Urinary bladder (tissue), 4 donors: ENCODE measurements around the gene MYOM1. TPM values are rescaled to one million over a fixed set of nuclear protein-coding genes. Genes with fewer than 3 reads are reported as not detected.
"Not testable (repeated sequence)": the region's sequence is repeated elsewhere in the genome, so short reads cannot be mapped to it uniquely, and the experiment has no call there.

ENCODE experiments used
- DNase-seq: peaks from one replicate; pipeline ENCODE4 v3.0.0-alpha.2; 2015; ENCODE audit errors: extremely low spot score
- H3K27ac ChIP-seq: one replicate; pipeline ENCODE4 v1.5.1; 2013; ENCODE audit warnings: low read depth, mild to moderate bottlenecking, moderate library complexity
- H3K36me3 ChIP-seq: one replicate; pipeline ENCODE4 v1.6.1; 2013; ENCODE audit warnings: mild to moderate bottlenecking, moderate library complexity; ENCODE audit not compliant: insufficient read depth
- H3K4me1 ChIP-seq: one replicate; pipeline ENCODE4 v1.6.1; 2013; ENCODE audit warnings: mild to moderate bottlenecking, moderate library complexity; ENCODE audit not compliant: insufficient read depth
- H3K4me3 ChIP-seq: one replicate; pipeline ENCODE4 v1.5.1; 2013; ENCODE audit warnings: low read depth, low read length
- WGBS: extraction: QIAGEN DNeasy Blood & Tissue Kit; methylation state at CpG from one replicate; pipeline ENCODE4 v1.1.7; 2013; 5-methylcytosine and 5-hydroxymethylcytosine counted together
- polyA plus RNA-seq: library from polyadenylated mRNA; stranded (reverse); fragments of 200-250 nt; gene quantifications from one replicate; pipeline ENCODE4 v1.2.3, GENCODE V29; 2013
- total RNA-seq: library from RNA; depleted of rRNA; stranded (reverse); fragments of >200 nt; gene quantifications from one replicate; pipeline ENCODE4 v1.2.3, GENCODE V29; 2014
- donor health status: healthy with polysubstance abuse.
- donor health status: healthy.

Gene MYOM1
- total and polyA plus RNA-seq, 2 donors, result 14.9 to 41.9 TPM

DNA sequence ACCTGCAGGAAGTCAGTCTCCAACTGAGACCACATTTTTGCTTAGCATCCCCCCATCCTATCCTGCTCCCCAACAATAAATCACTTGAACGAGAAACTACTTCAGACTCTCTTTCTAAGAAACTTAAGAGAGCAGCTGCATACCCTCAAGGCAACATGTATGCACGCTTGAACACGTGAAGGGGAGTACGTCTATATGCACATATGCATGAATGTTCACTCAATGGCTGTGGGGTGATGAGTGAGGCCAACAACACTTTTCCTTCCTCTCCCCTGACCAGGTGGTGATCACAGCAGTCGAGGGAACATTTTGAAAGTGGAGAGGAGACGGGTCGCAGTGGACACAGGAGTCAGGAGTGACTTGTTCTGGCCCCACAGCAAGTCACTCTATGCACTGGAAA, 127.0 kb downstream of the MYOM1 start:
- Histone ChIP-seq H3K36me3 (peaks cover 3% of the 10 kb centered on the region), H3K4me3 (no peak overlapping the region), H3K27ac (no peak overlapping the region), H3K4me1 (no peaks in the 10 kb centered on the region)
- no peak for DNase-seq
- WGBS, result 91% methylated on average over 7 of the region's 7 CpGs

GRCh38 chr18:3089579-3089978, 130.2 kb downstream of the MYOM1 start:
- no peak for DNase-seq
- Histone ChIP-seq H3K4me3 (no peak overlapping the region), H3K27ac (no peak overlapping the region), H3K36me3 (peaks cover 3% of the 10 kb centered on the region), H3K4me1 (no peaks in the 10 kb centered on the region)
- WGBS, result 35% methylated on average over 3 of the region's 3 CpGs

DNA sequence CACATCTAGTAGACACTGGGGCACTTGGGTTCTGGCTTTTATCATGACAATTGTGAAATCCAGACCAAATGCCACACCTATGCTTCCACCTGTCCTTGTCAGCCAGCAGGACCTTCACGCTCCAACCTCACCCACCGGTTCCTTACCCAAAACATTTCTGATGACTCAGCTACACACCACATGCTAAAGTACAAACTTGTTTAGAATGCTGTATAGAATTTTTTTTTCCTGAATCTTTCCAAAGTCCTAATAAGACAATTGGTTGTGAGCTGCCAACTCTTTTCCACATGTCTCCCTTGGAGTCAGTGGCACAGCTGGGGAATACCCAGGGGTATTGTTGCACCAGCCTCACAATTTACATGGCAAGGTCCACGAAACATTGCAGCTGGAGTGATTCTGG, 131.3 kb downstream of the MYOM1 start:
- DNase-seq, result no peak
- Histone ChIP-seq H3K4me3 (no peak overlapping the region), H3K27ac (no peak overlapping the region), H3K4me1 (no peaks in the 10 kb centered on the region), H3K36me3 (no peaks in the 10 kb centered on the region)
- WGBS, result 85% methylated on average over 3 of the region's 3 CpGs

DNA sequence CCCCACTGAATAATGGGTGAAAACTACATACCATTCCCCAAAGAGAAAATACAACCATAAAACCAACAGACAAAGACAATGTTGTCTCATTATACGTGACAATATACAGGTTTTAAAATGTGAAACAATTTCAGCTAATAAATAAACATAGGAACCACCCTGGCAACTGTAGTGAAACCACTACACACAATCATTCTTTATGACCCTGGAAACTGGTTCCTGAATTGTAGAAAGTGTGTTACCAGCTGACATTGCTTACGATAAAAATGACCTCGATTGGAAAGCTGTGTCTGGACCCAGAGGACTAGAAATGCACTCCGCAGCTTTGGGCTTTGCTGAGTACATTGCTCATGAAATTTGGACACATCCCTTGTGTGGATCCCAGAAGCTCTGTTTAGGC, 132.9 kb downstream of the MYOM1 start:
- no peak for DNase-seq
- H3K27ac ChIP-seq, result no peak overlapping the region
- WGBS, result 71% methylated on average over 4 of the region's 4 CpGs
- H3K4me3 ChIP-seq, result no peak overlapping the region
- no peaks in the 10 kb centered on the region for H3K4me1 ChIP-seq
- H3K36me3 ChIP-seq, result no peaks in the 10 kb centered on the region

DNA sequence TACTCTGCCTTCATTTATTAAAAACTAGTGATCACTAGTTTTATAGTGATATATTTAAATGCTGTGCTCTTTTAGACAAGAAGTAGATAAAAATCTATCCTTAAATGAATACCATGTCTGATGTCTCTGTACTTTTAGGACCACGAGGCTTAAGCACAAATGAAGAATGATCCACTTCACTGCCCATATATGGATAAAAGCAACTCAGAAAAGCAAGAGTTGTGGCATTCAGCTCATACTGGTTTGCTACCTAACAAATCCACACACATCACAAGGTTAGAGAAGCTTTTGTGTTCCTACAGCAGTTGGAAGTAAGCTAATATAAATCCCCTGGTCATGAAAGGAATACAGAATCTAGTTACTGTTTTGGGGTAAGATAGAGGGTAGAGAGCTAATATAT, 134.2 kb downstream of the MYOM1 start:
- no peak for DNase-seq
- no peaks in the 10 kb centered on the region for H3K36me3 ChIP-seq
- WGBS, result 67% methylated on average over 1 of the region's 1 CpG
- no peak overlapping the region for H3K4me3 ChIP-seq
- H3K4me1 ChIP-seq, result no peaks in the 10 kb centered on the region
- H3K27ac ChIP-seq, result no peak overlapping the region

- H3K27ac ChIP-seq, result no peak overlapping the region
- no peaks in the 10 kb centered on the region for H3K4me1 ChIP-seq
- 53% methylated on average over 3 of the region's 3 CpGs for WGBS
- H3K36me3 ChIP-seq, result no peaks in the 10 kb centered on the region
- H3K4me3 ChIP-seq, result no peak overlapping the region
- DNase-seq, result no peak
Observed at GRCh38 chr18:3084206-3084605, 135.6 kb downstream of the MYOM1 start.

- H3K4me3 ChIP-seq, result no peak overlapping the region
- 59% methylated on average over 3 of the region's 3 CpGs for WGBS
- no peak for DNase-seq
- H3K4me1 ChIP-seq, result no peaks in the 10 kb centered on the region
- H3K27ac ChIP-seq, result no peak overlapping the region
- no peaks in the 10 kb centered on the region for H3K36me3 ChIP-seq
Observed at GRCh38 chr18:3083766-3084165, 136.0 kb downstream of the MYOM1 start.

DNA sequence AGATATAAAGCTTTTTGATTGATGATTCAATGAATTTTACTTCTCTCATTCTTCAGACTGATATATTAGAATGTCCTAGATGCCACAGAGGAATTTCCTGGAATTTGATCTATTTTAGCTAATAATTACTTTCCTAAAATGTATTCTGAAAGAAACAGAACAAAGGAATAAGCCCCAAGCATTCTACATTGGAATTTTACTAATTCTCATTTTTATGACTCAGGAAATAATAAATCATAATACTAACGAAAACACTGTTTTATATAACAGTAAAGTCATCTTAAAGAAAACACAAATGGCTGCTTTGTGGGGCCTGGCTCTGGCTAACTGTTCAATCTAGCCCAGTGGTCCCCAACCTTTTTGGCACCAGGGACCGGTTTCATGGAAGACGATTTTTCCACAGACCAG, 138.2 kb downstream of the MYOM1 start:
- Histone ChIP-seq H3K36me3 (no peaks in the 10 kb centered on the region), H3K27ac (no peak overlapping the region), H3K4me3 (no peak overlapping the region), H3K4me1 (no peaks in the 10 kb centered on the region)
- WGBS, result 49% methylated on average over 3 of the region's 3 CpGs
- DNase-seq, result no peak

DNA sequence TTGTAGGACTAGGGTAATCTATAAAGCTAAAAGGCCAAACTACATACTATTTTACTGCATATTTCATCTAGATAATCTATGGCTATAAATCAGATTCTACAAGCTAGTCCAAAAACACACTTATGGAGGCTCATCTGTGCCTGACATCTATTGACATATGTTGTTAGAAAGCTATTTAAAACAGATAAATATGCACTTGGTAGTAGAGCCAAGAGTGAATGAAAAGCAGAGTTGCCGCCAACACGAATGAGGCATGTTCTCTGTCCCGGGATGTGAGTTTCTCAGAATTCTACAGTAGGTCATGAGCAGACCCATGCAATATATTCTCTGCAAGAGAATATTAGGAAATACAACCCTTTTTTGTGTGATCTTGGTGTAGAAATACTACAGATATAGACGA, 140.1 kb downstream of the MYOM1 start:
- Histone ChIP-seq H3K36me3 (no peaks in the 10 kb centered on the region), H3K27ac (no peak overlapping the region), H3K4me3 (no peak overlapping the region), H3K4me1 (no peaks in the 10 kb centered on the region)
- WGBS, result 74% methylated on average over 4 of the region's 4 CpGs
- no peak for DNase-seq

DNA sequence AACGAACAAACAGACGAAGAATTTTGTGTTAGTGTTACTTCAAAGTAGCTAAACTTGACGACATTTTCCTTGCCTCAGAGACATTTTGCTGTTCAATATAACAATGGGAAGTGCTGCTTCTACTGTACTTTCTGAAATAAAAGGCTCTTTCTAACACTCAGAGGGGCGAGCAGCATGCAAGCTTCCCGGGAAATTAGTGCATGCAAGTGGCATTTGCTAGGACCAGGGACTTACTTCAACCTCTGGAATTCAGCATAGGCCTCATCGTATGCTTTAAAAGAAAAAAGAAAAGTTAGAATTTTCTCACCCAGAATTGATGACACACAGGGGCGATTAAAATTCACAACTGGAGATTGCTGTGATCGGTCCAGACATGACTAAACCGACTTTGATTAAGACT, 144.3 kb downstream of the MYOM1 start:
- Histone ChIP-seq H3K4me1 (no peaks in the 10 kb centered on the region), H3K27ac (no peak overlapping the region), H3K36me3 (no peaks in the 10 kb centered on the region), H3K4me3 (no peak overlapping the region)
- WGBS, result 67% methylated on average over 9 of the region's 9 CpGs
- no peak for DNase-seq

GRCh38 chr18:3074087-3074486, 145.7 kb downstream of the MYOM1 start:
- no peaks in the 10 kb centered on the region for H3K36me3 ChIP-seq
- no peak overlapping the region for H3K27ac ChIP-seq
- no peaks in the 10 kb centered on the region for H3K4me1 ChIP-seq
- no peak for DNase-seq
- no peak overlapping the region for H3K4me3 ChIP-seq

DNA sequence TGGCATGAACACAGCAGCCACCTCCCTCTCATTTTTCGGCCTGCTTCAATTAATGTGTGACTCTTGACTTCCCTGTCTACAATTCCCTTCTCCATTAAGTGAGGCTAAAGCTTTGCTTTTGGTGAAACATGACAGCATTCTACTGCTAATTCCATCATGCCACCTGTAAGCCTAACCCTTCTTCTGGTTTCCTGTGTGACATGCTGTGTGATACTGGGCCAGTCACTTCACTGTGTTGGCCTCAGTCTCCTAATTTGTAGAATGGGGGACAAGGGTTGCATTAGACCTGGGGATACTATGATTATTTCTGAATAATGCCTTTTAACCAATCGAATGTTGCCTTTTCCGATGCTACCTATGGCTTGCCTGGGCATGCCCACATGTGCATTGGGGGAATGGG, 146.4 kb downstream of the MYOM1 start:
- H3K4me3 ChIP-seq, H3K4me1 ChIP-seq, H3K36me3 ChIP-seq, DNase-seq, H3K27ac ChIP-seq: not testable (repeated sequence)
- 83% methylated on average over 3 of the region's 3 CpGs for WGBS

DNA sequence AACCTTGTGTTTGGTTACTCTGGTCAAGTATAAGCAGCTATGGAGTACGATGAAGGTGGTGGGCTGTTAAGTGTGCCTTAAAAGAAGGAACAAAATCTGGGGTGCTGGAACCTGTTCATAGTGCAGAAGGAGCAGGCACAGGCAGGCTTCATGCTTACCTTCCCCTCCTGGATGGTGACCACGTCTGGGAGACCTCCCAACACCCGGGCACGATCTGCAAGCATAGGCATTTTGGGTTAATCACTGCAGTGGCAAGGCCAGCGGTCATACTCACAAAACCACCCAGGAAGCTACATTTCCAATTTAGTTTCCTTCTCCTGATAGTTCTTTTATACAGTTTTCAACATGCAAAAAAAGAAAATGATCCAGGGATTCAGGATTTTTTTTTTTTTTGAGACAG, 148.1 kb downstream of the MYOM1 start:
- H3K4me1 ChIP-seq, result no peaks in the 10 kb centered on the region
- no peaks in the 10 kb centered on the region for H3K36me3 ChIP-seq
- H3K4me3 ChIP-seq, result no peak overlapping the region
- 94% methylated on average over 5 of the region's 5 CpGs for WGBS
- no peak for DNase-seq
- H3K27ac ChIP-seq, result no peak overlapping the region

GRCh38 chr18:3069671-3070433, 149.9 kb downstream of the MYOM1 start:
- H3K36me3 ChIP-seq, result no peaks in the 10 kb centered on the region
- H3K27ac ChIP-seq, result no peak overlapping the region
- no peak for DNase-seq
- no peak overlapping the region for H3K4me3 ChIP-seq
- no peaks in the 10 kb centered on the region for H3K4me1 ChIP-seq
- 80% methylated on average over 5 of the region's 5 CpGs for WGBS

DNA sequence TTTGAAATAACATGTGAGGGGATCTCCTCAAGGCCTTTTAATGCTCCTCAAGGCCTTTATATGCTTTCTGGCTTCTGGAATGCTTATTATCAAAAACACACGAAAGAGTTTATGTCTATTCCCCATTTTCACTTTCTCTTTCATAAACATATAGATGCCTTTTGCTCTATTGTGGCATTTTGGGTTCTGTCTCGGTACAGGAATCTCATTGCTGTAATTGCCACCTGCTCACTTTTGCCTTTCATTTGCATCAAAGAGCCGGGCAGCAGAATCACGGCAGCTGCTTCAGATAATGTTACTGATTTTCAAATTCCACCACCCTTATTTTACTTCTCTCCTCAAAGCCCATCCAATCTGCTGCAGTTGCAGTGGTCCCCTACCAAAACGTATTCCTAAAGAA, 152.0 kb downstream of the MYOM1 start:
- Histone ChIP-seq H3K36me3 (no peaks in the 10 kb centered on the region), H3K4me1 (no peaks in the 10 kb centered on the region), H3K4me3 (no peak overlapping the region), H3K27ac (no peak overlapping the region)
- WGBS, result 76% methylated on average over 5 of the region's 5 CpGs
- DNase-seq, result no peak
